HepG2 (cell line): ENCODE measurements around the gene MRPL28. TPM values are rescaled to one million over a fixed set of nuclear protein-coding genes. Genes with fewer than 3 reads are reported as not detected.
A peak's percentile ranks its signal among the peaks of the same experiment; 100 is the strongest.

Source experiments
- DMAP1 ChIP-seq: IDR thresholded peaks from 2 replicates; pipeline ENCODE4 v1.6.1; 2016
- ETV5 ChIP-seq: IDR thresholded peaks from 2 replicates; pipeline ENCODE4 v1.6.1; 2018; ENCODE audit warnings: missing biosample characterization, missing genetic modification reagents, inconsistent platforms, borderline replicate concordance
- GABPA ChIP-seq, 2 experiments: IDR thresholded peaks; 2 replicates each; pipeline ENCODE4 v1.6.1; 2011 to 2016; ENCODE audit warnings: low read depth in 2 of 2, low read length in 1 of 2, missing biosample characterization in 1 of 2, missing genetic modification characterization in 1 of 2
- GABPB1 ChIP-seq: IDR thresholded peaks from 2 replicates; pipeline ENCODE4 v1.6.1; 2016; ENCODE audit warnings: mild to moderate bottlenecking, missing genetic modification reagents, moderate library complexity, missing compliant biosample characterization
- KAT8 ChIP-seq: IDR thresholded peaks from 2 replicates; pipeline ENCODE4 v1.6.1; 2016; ENCODE audit warnings: missing genetic modification reagents, missing compliant biosample characterization
- KDM2A ChIP-seq: sonication (generic); formaldehyde crosslinking; IDR thresholded peaks from 2 replicates; pipeline ENCODE4 v1.4.0; 2020; ENCODE audit warnings: low read depth, missing genetic modification reagents, borderline replicate concordance
- NR2C2 ChIP-seq: sonication (generic); formaldehyde crosslinking; IDR thresholded peaks from 2 replicates; pipeline ENCODE4 v1.4.0; 2020; ENCODE audit warnings: missing genetic modification reagents, mild to moderate bottlenecking, moderate library complexity, borderline replicate concordance
- POGZ ChIP-seq: sonication (generic); formaldehyde crosslinking; IDR thresholded peaks from 2 replicates; pipeline ENCODE4 v1.4.0; 2020; ENCODE audit warnings: mild to moderate bottlenecking, missing genetic modification reagents
- SIN3A ChIP-seq: IDR thresholded peaks from 2 replicates; pipeline ENCODE4 v1.6.1; 2011; ENCODE audit warnings: low read depth, mild to moderate bottlenecking, control low read depth, low read length, borderline replicate concordance
- TAF1 ChIP-seq: sonication (generic); formaldehyde crosslinking; IDR thresholded peaks from 2 replicates; pipeline ENCODE4 v1.4.0; 2020; ENCODE audit warnings: missing genetic modification reagents
- XRCC5 ChIP-seq: fragments of 200-400 bp; formaldehyde crosslinking; optimal IDR thresholded peaks from 2 replicates; pipeline ENCODE3; 2017; ENCODE audit warnings: mild to moderate bottlenecking, low read length
- ZMAT3 ChIP-seq: sonication (generic); formaldehyde crosslinking; conservative IDR thresholded peaks from 2 replicates; pipeline ENCODE4 v1.7.0; 2021; ENCODE audit warnings: missing genetic modification reagents
- ZNF747 ChIP-seq: sonication (generic); formaldehyde crosslinking; IDR thresholded peaks from 2 replicates; pipeline ENCODE4 v1.8.1; 2023; ENCODE audit warnings: missing genetic modification reagents, mild to moderate bottlenecking, borderline replicate concordance
- polyA plus RNA-seq, 8 experiments: library from polyadenylated mRNA; depleted of rRNA in 3 of 8; stranded (reverse) in 7 of 8; unstranded in 1 of 8; fragments of >200 nt; fragmentation: Illumina TruSeq in 4 of 8; extraction: Trizol in 4 of 8; gene quantifications; 2 replicates each; pipeline versions ENCODE4 v1.2.1 to v1.2.3, GENCODE V29; 2011 to 2016; ENCODE audit warnings: low read depth in 4 of 8, missing spikeins in 1 of 8, mixed read lengths in 1 of 8; ENCODE audit not compliant: insufficient read depth in 1 of 8
- total RNA-seq, 5 experiments: library from RNA; depleted of rRNA; stranded (reverse); fragments of >200 nt; fragmentation: Illumina TruSeq; extraction: Trizol; gene quantifications; 2 replicates each; pipeline ENCODE4 v1.2.3, GENCODE V29; 2016; ENCODE audit warnings: low read depth in 1 of 5
- TF ChIP-seq, protein P1 (sequence below): IDR thresholded peaks from 2 replicates; pipeline ENCODE4 v1.6.1; 2018; ENCODE audit warnings: missing genetic modification reagents
- TF ChIP-seq, protein P2 (sequence below): sonication (generic); IDR thresholded peaks from 2 replicates; pipeline ENCODE4 v1.6.1; 2016; ENCODE audit warnings: low read depth, borderline replicate concordance
- TF ChIP-seq, protein P3 (sequence below): sonication (generic); formaldehyde crosslinking; IDR thresholded peaks from 2 replicates; pipeline ENCODE4 v1.5.0; 2020; ENCODE audit warnings: mild to moderate bottlenecking, missing genetic modification reagents, borderline replicate concordance
- TF ChIP-seq, protein P4 (sequence below): sonication (generic); formaldehyde crosslinking; IDR thresholded peaks from 2 replicates; pipeline ENCODE4 v1.4.0; 2020; ENCODE audit warnings: mild to moderate bottlenecking, missing genetic modification reagents

Gene MRPL28
- total and polyA plus RNA-seq, 2 of the 13 experiments (the other 11 are each of a cell fraction or from before 2014, with no cell fraction given), result 114 to 135 TPM

- TF ChIP-seq, protein P1, sequence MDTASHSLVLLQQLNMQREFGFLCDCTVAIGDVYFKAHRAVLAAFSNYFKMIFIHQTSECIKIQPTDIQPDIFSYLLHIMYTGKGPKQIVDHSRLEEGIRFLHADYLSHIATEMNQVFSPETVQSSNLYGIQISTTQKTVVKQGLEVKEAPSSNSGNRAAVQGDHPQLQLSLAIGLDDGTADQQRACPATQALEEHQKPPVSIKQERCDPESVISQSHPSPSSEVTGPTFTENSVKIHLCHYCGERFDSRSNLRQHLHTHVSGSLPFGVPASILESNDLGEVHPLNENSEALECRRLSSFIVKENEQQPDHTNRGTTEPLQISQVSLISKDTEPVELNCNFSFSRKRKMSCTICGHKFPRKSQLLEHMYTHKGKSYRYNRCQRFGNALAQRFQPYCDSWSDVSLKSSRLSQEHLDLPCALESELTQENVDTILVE (CRISPR knock-in tag), result no peak
- peak; percentile 38 for TF ChIP-seq XRCC5
- peak; percentile 32; the same call in 1 of the 2 replicates for TF ChIP-seq TAF1 (CRISPR knock-in tag)
- peak; percentile 85 for TF ChIP-seq GABPB1
- TF ChIP-seq, protein P2, sequence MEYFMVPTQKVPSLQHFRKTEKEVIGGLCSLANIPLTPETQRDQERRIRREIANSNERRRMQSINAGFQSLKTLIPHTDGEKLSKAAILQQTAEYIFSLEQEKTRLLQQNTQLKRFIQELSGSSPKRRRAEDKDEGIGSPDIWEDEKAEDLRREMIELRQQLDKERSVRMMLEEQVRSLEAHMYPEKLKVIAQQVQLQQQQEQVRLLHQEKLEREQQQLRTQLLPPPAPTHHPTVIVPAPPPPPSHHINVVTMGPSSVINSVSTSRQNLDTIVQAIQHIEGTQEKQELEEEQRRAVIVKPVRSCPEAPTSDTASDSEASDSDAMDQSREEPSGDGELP, result peak; percentile 89
- peak; percentile 47; the same call in 1 of the 2 replicates for TF ChIP-seq ZMAT3 (CRISPR knock-in tag)
- no peak for TF ChIP-seq NR2C2 (CRISPR knock-in tag)
- TF ChIP-seq, protein P3, sequence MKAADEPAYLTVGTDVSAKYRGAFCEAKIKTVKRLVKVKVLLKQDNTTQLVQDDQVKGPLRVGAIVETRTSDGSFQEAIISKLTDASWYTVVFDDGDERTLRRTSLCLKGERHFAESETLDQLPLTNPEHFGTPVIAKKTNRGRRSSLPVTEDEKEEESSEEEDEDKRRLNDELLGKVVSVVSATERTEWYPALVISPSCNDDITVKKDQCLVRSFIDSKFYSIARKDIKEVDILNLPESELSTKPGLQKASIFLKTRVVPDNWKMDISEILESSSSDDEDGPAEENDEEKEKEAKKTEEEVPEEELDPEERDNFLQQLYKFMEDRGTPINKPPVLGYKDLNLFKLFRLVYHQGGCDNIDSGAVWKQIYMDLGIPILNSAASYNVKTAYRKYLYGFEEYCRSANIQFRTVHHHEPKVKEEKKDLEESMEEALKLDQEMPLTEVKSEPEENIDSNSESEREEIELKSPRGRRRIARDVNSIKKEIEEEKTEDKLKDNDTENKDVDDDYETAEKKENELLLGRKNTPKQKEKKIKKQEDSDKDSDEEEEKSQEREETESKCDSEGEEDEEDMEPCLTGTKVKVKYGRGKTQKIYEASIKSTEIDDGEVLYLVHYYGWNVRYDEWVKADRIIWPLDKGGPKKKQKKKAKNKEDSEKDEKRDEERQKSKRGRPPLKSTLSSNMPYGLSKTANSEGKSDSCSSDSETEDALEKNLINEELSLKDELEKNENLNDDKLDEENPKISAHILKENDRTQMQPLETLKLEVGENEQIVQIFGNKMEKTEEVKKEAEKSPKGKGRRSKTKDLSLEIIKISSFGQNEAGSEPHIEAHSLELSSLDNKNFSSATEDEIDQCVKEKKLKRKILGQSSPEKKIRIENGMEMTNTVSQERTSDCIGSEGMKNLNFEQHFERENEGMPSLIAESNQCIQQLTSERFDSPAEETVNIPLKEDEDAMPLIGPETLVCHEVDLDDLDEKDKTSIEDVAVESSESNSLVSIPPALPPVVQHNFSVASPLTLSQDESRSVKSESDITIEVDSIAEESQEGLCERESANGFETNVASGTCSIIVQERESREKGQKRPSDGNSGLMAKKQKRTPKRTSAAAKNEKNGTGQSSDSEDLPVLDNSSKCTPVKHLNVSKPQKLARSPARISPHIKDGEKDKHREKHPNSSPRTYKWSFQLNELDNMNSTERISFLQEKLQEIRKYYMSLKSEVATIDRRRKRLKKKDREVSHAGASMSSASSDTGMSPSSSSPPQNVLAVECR (CRISPR knock-in tag), result peak; percentile 81
- TF ChIP-seq DMAP1, result 0 out of 2 replicates have a peak, but pooled peaks have one; percentile 29
- TF ChIP-seq ZNF747, result 0 out of 2 replicates have a peak, but pooled peaks have one; percentile 51
- TF ChIP-seq, protein P4, sequence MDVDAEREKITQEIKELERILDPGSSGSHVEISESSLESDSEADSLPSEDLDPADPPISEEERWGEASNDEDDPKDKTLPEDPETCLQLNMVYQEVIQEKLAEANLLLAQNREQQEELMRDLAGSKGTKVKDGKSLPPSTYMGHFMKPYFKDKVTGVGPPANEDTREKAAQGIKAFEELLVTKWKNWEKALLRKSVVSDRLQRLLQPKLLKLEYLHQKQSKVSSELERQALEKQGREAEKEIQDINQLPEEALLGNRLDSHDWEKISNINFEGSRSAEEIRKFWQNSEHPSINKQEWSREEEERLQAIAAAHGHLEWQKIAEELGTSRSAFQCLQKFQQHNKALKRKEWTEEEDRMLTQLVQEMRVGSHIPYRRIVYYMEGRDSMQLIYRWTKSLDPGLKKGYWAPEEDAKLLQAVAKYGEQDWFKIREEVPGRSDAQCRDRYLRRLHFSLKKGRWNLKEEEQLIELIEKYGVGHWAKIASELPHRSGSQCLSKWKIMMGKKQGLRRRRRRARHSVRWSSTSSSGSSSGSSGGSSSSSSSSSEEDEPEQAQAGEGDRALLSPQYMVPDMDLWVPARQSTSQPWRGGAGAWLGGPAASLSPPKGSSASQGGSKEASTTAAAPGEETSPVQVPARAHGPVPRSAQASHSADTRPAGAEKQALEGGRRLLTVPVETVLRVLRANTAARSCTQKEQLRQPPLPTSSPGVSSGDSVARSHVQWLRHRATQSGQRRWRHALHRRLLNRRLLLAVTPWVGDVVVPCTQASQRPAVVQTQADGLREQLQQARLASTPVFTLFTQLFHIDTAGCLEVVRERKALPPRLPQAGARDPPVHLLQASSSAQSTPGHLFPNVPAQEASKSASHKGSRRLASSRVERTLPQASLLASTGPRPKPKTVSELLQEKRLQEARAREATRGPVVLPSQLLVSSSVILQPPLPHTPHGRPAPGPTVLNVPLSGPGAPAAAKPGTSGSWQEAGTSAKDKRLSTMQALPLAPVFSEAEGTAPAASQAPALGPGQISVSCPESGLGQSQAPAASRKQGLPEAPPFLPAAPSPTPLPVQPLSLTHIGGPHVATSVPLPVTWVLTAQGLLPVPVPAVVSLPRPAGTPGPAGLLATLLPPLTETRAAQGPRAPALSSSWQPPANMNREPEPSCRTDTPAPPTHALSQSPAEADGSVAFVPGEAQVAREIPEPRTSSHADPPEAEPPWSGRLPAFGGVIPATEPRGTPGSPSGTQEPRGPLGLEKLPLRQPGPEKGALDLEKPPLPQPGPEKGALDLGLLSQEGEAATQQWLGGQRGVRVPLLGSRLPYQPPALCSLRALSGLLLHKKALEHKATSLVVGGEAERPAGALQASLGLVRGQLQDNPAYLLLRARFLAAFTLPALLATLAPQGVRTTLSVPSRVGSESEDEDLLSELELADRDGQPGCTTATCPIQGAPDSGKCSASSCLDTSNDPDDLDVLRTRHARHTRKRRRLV (CRISPR knock-in tag), result peak; percentile 66; the same call in 1 of the 2 replicates
- peak; percentile 24; the same call in 1 of the 2 replicates for TF ChIP-seq ETV5
- peak; percentile 43 for TF ChIP-seq GABPA (IDR thresholded peaks at IDR 0.05; ENCODE audit: low read depth, low read length)
- TF ChIP-seq GABPA (CRISPR knock-in tag; IDR thresholded peaks at IDR 0.05; ENCODE audit: low read depth), result peak; percentile 66
- peak; percentile 34; the same call in 1 of the 2 replicates for TF ChIP-seq KAT8
- 0 out of 2 replicates have a peak, but pooled peaks have one; percentile 42 for TF ChIP-seq KDM2A (CRISPR knock-in tag)
- peak; percentile 23; the same call in 1 of the 2 replicates for TF ChIP-seq SIN3A
- no peak for TF ChIP-seq POGZ (CRISPR knock-in tag)
These were observed 10.9 kb upstream of the MRPL28 start (continued) for GRCh38 chr16:381012-381788.
